ENCODE data around the gene FBXL7.

FBXL7 gene

DNA sequence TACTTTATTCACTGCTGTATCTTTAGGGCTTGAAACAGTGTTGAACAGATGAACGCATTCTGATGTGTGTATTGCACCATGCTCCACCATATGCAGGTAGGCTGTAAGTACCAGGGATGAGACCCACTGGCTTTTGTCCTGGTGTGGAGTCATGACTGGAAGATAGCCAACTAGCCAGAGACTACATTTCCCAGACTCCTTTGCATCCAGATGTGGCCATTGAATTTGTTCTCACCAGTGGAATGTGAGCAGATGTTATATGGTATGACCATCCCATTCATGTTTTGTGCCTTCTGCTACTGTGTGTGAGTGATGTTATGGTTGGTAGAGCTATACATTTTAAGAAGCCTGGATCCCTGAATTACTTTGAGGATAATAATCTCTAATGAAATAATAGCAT lies 7.4 kb upstream of the FBXL7 start:
- Mint-ChIP-seq H3K36me3 (no peaks in the 10 kb centered on the region), H3K27me3 (no peaks in the 10 kb centered on the region), H3K27ac (no peak overlapping the region), H3K4me1 (no peaks in the 10 kb centered on the region), H3K9me3 (peaks cover 13% of the 10 kb centered on the region), H3K4me3 (no peak overlapping the region)
- ATAC-seq, result no peak

DNA sequence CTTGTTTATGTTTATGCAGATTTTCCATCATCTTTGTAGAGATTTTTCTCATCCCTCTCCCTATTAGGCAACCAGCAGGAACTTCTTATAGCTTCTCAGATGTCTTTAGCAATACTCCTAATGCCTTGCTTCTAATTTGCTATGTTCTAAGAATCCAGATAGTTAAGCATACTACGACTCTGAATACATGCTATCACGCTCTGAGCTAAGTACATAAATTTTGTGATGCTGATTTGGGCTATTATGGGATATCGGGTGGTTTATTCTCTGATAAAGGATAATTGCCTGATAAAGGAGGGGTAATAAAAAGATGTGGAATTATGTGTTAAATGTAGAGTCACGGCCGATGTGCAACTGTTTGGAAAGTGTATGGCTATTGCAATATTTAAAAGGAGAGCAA lies 6.5 kb upstream of the FBXL7 start:
- no peaks in the 10 kb centered on the region for H3K4me1 Mint-ChIP-seq
- peaks cover 16% of the 10 kb centered on the region for H3K9me3 Mint-ChIP-seq
- no peak overlapping the region for H3K27ac Mint-ChIP-seq
- ATAC-seq, result no peak
- H3K36me3 Mint-ChIP-seq, result no peaks in the 10 kb centered on the region
- H3K4me3 Mint-ChIP-seq, result no peak overlapping the region
- H3K27me3 Mint-ChIP-seq, result peaks cover 7% of the 10 kb centered on the region

DNA sequence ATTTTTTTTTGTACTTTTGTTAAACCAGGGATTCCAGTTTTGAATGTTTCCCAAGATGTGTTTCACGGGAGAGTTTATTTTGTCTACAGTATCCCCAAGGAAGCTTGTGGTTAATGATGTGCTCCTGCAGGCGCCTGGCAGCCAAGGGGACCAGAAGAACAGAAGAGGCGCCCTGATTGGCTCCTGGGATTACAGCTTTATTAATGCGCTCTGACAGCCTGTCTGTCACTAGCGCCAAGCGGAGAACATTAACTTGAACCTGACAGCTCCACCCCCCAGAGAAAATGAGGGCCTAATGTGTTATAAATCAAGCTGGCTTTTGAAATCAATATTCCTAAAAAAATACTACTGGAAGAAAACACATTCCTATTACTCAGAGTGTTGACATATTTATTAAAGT lies 5.0 kb upstream of the FBXL7 start:
- H3K9me3 Mint-ChIP-seq, result peaks cover 16% of the 10 kb centered on the region
- no peaks in the 10 kb centered on the region for H3K36me3 Mint-ChIP-seq
- no peak overlapping the region for H3K27ac Mint-ChIP-seq

DNA sequence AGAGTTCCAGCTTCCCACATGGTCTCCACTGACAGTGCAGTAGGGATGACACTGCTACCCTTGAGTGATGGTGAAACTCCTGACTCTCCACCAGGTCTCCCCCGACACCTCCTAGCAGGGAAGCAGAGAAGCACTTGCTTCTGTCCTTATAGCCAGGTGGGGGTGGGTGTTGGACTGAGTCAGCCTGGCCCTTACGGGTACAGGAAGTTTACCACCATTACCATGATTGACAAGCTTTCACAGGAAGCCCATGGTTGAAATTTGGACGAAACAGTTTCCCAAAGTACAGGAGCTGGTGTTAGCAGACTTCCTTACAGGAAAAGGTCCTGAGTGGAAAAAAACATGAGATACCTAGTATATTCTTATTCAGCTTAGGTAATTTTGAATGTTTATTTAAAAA lies 3.1 kb upstream of the FBXL7 start:
- H3K27ac Mint-ChIP-seq, result no peak overlapping the region
- H3K27me3 Mint-ChIP-seq, result peaks cover 17% of the 10 kb centered on the region
- H3K4me1 Mint-ChIP-seq, result no peaks in the 10 kb centered on the region
- H3K9me3 Mint-ChIP-seq, result peaks cover 13% of the 10 kb centered on the region
- no peak for ATAC-seq
- no peak overlapping the region for H3K4me3 Mint-ChIP-seq
- no peaks in the 10 kb centered on the region for H3K36me3 Mint-ChIP-seq

More for the DNA sequence above, 5.0 kb upstream of the FBXL7 start:
- Mint-ChIP-seq H3K4me1 (no peaks in the 10 kb centered on the region), H3K27me3 (peaks cover 17% of the 10 kb centered on the region), H3K4me3 (no peak overlapping the region)
- ATAC-seq, result no peak

DNA sequence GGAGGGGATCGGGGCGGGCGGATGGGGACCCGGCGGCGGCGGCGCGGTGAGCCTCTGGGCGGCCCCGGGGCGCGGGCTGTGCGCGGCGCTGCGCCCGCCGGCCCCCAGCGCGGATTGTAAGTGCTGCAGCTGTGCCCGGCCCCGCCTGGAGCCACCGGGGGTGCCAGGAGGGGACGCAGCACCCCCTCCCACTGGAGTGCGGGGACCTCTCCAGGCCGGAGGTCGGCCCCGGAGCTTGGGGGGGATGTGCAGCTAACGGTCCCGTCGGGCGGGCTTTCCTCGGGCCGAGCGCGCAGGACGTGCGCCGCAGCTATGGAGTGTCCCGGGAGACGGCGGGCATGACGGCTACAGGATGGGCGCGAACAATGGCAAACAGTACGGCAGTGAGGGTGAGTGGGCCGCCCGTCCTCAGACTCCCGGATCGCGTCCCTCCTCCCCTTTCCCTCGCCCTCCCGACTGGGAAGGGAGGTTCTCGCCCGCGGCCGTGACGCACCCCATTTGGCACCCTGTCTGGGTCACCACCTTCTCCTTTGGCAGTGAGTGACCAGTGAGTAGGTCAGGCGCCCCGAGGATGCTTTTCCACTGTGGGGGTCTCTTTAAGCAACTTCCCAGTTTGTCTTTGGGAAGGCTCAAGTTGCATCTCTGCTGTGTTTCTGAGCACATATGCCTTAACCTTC lies 483 bp downstream of the FBXL7 start:
- Mint-ChIP-seq H3K4me3 (no peak overlapping the region), H3K27ac (no peak overlapping the region), H3K4me1 (no peaks in the 10 kb centered on the region), H3K9me3 (peaks cover 6% of the 10 kb centered on the region), H3K27me3 (peaks cover 17% of the 10 kb centered on the region), H3K36me3 (no peaks in the 10 kb centered on the region)
- ATAC-seq, result peak; percentile 43

DNA sequence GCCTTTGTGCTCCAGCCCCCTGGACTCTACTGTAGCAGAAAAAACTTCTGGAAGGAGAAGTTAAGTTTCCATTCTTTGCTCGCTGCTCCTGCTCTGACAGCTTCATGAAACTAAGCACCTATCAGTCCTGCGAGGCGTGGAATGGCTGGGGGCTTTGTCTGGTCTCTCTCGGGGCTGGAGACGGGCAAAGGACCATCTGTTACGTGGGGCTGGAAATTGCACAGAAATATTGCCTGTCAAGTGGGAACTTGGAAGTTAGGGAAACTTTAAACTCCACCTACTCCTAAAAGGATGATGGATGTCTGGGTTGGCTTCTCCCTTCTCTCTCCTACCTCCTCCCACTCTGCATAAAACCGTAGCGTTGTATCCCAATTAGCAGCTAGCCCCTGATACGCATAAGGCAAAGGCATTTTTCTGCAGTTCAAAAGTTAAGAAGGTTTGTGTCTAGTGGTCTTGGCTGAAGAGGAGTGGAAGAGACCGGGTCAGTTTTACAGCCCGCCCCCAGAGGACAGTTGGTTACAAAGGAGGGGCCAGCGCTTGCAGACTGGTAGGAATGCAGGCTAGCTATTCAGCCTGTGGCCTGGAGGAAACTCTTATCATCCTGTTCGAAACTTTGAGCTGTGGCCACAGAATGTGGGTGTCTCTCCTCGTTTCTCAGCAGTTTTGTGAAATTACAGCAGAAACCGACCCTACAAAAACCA lies 1.3 kb downstream of the FBXL7 start:
- no peaks in the 10 kb centered on the region for H3K36me3 Mint-ChIP-seq
- ATAC-seq, result no peak
- H3K4me3 Mint-ChIP-seq, result no peak overlapping the region
- H3K27me3 Mint-ChIP-seq, result peaks cover 17% of the 10 kb centered on the region
- no peaks in the 10 kb centered on the region for H3K4me1 Mint-ChIP-seq
- no peak overlapping the region for H3K27ac Mint-ChIP-seq
- H3K9me3 Mint-ChIP-seq, result peaks cover 6% of the 10 kb centered on the region

DNA sequence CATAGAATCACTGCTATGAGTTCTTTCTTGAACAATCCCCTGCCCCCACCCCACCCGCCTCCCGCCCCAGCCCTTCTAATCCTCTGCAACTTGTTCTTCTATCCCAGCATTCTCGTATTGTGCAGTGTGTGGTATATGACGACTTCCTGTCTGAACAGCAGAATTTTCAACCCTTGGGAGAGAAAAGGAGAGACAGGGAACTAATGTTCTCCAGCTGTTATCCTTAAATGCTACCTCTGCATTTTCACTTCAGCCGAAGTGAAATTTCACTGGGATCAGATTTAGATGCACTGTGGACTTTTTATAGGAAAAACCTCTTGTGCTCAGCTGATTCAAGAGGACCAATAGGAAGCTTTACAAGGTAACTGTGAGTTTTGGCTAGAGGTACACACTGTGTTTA lies 2.2 kb downstream of the FBXL7 start:
- H3K9me3 Mint-ChIP-seq, result peaks cover 6% of the 10 kb centered on the region
- no peaks in the 10 kb centered on the region for H3K4me1 Mint-ChIP-seq
- no peak overlapping the region for H3K27ac Mint-ChIP-seq
- ATAC-seq, result no peak
- H3K36me3 Mint-ChIP-seq, result no peaks in the 10 kb centered on the region
- no peak overlapping the region for H3K4me3 Mint-ChIP-seq
- peaks cover 17% of the 10 kb centered on the region for H3K27me3 Mint-ChIP-seq

DNA sequence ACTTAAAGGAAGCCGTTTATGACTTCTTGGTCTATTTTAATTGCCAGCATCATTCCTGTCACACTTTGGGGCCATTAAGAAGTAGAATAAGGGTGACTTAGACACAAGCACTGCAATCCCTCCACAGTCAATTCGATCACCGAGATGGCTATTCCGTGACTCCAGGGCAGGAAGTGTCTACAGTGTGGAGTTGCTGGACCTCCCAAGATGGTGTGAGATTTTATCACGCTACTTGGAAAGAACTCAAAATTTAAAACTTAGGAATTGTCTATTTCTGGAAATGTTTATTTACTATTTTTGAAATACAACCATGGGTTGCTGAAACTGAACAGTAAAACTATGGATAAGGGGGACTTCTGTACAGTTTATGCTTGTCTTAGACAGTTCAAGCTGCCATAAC lies 6.2 kb downstream of the FBXL7 start:
- Mint-ChIP-seq H3K27ac (no peak overlapping the region), H3K4me1 (no peaks in the 10 kb centered on the region), H3K27me3 (no peaks in the 10 kb centered on the region), H3K4me3 (no peak overlapping the region), H3K9me3 (peaks cover 3% of the 10 kb centered on the region), H3K36me3 (no peaks in the 10 kb centered on the region)
- no peak for ATAC-seq

DNA sequence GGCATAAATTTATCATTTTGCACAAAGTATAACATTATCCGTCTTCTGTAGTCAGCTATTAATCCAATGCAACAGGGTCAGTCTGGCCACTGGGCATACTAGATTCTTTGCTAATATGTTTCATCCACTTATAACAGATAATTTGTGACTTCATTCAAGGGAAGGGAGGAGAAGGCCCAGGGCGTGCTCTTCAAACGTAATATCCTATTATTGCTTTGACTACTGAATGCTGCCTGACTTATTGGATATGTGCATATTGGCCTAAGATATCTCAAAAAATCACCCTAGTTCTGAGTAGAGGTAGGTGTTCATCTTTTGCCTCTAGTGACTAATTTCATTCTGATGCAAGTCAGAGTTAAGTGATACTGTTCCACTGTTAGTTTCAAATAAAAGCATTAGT lies 6.9 kb downstream of the FBXL7 start:
- H3K4me1 Mint-ChIP-seq, result no peaks in the 10 kb centered on the region
- H3K36me3 Mint-ChIP-seq, result no peaks in the 10 kb centered on the region
- H3K4me3 Mint-ChIP-seq, result no peak overlapping the region
- peaks cover 3% of the 10 kb centered on the region for H3K9me3 Mint-ChIP-seq
- H3K27ac Mint-ChIP-seq, result no peak overlapping the region
- no peaks in the 10 kb centered on the region for H3K27me3 Mint-ChIP-seq
- no peak for ATAC-seq

DNA sequence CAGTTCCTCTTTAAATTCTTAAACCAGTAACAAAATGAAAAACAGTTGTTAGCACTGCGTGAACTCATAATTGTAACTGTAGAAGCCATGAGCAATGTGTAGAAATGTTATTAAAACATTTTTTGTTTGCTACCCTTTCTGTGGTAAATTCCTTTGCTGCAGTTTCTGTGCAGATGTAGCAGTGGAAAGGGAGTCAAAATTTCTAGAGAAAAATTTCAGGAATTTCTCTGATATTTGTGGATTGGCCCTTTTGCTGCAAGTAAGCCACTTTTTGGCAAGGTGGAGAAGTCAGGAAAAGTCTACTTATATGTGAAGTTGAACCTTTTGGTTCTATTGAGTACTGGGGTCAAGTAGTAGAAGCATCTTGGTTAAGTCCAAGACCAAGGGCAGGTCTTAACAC lies 10.1 kb downstream of the FBXL7 start:
- Mint-ChIP-seq H3K9me3 (peaks cover 3% of the 10 kb centered on the region), H3K36me3 (no peaks in the 10 kb centered on the region), H3K27me3 (no peaks in the 10 kb centered on the region), H3K27ac (no peak overlapping the region), H3K4me1 (no peaks in the 10 kb centered on the region), H3K4me3 (no peak overlapping the region)
- ATAC-seq, result no peak

DNA sequence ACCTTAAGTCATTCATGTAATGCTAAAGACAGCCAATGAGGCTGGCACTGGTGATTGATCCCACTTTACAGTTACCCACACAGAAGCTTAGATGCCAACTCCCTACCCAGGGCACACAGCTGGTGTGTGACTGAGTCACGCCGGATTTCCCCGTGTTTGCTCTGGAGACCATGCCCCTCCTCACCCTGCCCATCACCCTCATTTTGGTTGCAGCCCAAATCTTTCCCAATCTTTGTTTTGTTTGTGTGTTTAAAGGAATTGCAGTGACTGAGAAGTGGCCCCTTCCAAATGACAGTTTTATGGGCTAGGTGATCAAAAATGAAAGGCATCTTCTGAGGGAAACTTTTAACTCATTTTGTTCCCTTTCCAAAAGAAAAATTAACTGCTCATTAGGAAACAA lies 10.9 kb downstream of the FBXL7 start:
- no peak overlapping the region for H3K4me3 Mint-ChIP-seq
- ATAC-seq, result no peak

DNA sequence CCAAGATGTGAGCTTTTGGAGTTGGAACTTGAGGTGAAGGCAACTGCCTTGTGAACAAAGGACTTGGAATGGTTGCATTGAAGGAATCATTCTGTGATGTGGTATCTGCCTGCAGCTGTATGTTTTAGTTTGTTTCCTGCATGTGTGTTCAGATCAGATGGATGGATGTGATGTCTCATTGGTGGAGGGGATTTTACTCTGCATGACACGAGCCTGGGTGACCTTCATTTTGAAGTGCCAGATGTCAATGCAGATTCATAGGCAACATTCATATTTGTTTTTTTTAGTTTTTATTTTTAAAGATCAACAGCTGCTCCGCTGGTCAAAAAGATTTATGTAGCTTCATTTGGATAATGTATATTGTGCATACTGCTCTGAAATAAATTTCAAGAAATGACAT lies 13.5 kb downstream of the FBXL7 start:
- Mint-ChIP-seq H3K36me3 (no peaks in the 10 kb centered on the region), H3K27ac (no peak overlapping the region), H3K9me3 (peaks cover 3% of the 10 kb centered on the region), H3K4me3 (no peak overlapping the region), H3K27me3 (no peaks in the 10 kb centered on the region), H3K4me1 (no peaks in the 10 kb centered on the region)
- no peak for ATAC-seq

More for the DNA sequence above, 10.9 kb downstream of the FBXL7 start:
- no peaks in the 10 kb centered on the region for H3K9me3 Mint-ChIP-seq
- no peak overlapping the region for H3K27ac Mint-ChIP-seq
- no peaks in the 10 kb centered on the region for H3K36me3 Mint-ChIP-seq
- no peaks in the 10 kb centered on the region for H3K27me3 Mint-ChIP-seq
- H3K4me1 Mint-ChIP-seq, result no peaks in the 10 kb centered on the region

DNA sequence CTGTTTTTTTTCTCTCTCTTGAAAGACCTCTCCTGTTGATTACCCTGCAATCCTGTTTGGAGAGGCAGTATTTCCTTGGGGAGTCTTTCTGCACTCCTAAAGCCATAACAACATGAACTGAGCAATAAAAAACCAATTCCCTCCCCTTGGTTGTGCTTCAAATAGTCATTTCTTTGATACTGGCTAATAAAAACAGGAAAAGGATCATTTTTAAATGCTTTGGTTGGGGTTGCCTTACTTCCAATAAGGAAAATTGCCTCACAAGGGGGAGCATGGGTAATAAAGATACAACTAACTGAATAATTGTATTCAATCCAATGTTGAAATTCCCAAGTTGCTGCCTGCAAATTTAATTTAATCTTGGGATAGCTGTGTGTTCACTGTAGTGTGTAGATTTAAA lies 13.9 kb downstream of the FBXL7 start:
- Mint-ChIP-seq H3K27ac (no peak overlapping the region), H3K27me3 (no peaks in the 10 kb centered on the region), H3K4me1 (no peaks in the 10 kb centered on the region), H3K4me3 (no peak overlapping the region), H3K9me3 (peaks cover 3% of the 10 kb centered on the region), H3K36me3 (no peaks in the 10 kb centered on the region)
- no peak for ATAC-seq

DNA sequence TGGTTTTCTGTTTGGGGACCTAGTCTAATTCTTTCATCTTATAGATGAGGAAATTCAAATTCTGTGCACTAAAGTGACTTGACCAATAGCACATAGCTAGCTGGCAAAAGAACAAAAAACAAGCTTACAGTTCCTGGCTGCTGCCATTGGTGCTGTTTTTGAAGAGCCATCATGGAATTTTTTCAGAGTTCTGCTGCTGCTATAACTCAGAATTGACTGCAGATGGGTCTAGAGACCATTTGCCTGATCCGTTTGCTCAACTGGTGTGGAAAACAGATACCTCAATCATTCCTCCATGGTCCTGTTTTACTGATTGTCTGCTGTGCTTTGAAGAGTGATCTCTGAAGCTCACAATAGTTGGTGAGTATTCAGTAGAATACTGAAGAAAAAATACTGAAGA lies 15.2 kb downstream of the FBXL7 start:
- Mint-ChIP-seq H3K36me3 (no peaks in the 10 kb centered on the region), H3K27me3 (no peaks in the 10 kb centered on the region), H3K4me1 (no peaks in the 10 kb centered on the region), H3K4me3 (no peak overlapping the region), H3K9me3 (peaks cover 7% of the 10 kb centered on the region), H3K27ac (no peak overlapping the region)
- no peak for ATAC-seq

DNA sequence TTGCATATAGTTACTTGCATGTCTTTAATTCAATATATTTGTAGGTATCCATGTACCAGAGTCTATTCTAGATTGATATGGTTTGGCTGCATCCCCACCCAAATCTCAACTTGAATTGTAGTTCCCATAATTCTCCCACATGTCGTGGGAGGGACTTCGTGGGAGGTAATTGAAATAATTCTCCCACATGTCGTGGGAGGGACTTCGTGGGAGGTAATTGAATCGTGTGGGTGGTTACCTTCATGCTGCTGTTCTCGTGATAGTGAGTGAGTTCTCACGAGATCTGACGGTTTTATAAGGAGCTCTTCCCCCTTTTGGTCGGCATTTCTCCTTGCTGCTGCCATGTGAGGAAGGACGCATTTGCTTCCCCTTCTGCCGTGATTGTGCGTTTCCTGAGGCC lies 16.5 kb downstream of the FBXL7 start:
- H3K9me3 Mint-ChIP-seq, result peaks cover 7% of the 10 kb centered on the region
- no peaks in the 10 kb centered on the region for H3K36me3 Mint-ChIP-seq
- H3K4me3 Mint-ChIP-seq, result no peak overlapping the region
- H3K27ac Mint-ChIP-seq, result no peak overlapping the region
- ATAC-seq, result no peak
- no peaks in the 10 kb centered on the region for H3K27me3 Mint-ChIP-seq
- H3K4me1 Mint-ChIP-seq, result no peaks in the 10 kb centered on the region

DNA sequence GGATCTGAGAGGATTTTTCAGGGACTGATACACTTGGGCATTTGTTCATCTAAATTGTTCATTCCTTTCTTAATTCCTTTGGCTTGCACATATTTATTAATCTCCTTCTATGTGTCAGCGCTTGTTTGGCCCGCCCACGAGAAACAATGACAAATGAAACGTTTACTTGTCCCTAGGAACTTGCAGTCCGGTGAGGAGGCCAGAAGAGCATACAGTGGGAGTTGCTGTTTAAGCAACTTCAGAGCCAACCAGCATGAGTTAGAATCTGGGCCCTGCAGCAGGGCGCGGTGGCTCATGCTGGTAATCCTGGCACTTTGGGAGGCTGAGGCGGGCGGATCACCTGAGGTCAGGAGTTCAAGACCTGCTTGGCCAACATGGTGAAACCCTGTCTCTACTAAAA lies 18.8 kb downstream of the FBXL7 start:
- H3K4me3 Mint-ChIP-seq, result no peak overlapping the region
- H3K9me3 Mint-ChIP-seq, result peaks cover 7% of the 10 kb centered on the region
- H3K27me3 Mint-ChIP-seq, result no peaks in the 10 kb centered on the region
- no peak for ATAC-seq
- no peak overlapping the region for H3K27ac Mint-ChIP-seq
- H3K36me3 Mint-ChIP-seq, result no peaks in the 10 kb centered on the region
- no peaks in the 10 kb centered on the region for H3K4me1 Mint-ChIP-seq

Data from stimulated activated memory B cell treated with anti-CD40 and anti-IgM and Interleukin-4, amounts not matched to agents 10 μg/mL and 1 μg/mL and 100 μg/mL, for 72 hours (primary cell).